ENCODE results near the gene PCAT7. TPM values are rescaled to one million over a fixed set of nuclear protein-coding genes. Genes with fewer than 3 reads are reported as not detected.

The PCAT7 gene
- total RNA-seq, 1 donor from 2014 or later: 0.10 TPM

DNA sequence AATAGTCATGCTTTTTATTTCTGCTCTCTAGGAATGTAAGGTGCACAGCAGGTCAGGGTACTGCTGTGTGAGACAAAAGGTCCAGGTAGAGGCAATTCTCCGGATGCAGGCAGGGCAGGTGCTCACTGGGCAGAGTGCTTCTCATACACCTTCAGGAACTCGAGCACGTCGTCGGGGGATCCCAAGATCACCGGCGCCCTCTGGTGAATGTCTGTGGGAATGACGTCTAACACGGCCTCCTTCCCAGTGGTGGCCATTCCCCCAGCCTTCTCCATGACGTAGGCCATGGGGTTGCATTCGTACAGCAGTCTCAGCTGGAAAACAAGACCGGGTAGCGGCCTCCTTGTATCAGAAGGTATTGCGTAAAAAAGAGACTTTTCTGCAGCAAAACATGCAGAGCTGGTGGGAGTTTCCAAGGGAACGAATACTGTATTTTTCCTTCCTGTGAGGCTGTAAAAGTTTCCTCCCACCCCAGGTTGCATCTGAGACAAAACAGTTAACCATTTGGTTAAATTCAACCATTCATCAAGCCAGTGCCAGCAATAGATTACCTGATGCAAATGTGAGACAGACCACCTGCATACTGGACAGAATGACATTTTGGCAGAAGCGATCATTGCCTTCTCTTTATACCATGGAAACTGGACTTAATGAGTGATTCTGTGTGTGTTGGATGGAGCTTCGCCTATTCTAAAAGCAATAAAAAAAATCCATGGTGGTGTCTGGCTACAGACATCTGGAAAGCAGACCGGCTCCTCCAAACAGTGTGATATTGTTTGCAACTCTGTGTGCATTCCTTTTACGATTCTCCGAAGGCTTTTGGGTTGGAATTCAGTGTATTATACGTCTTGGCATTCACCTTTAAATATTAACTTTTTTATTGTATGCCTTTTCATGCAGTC is 48.6 kb downstream of the PCAT7 start:
- peak; percentile 43 for DNase-seq

DNA sequence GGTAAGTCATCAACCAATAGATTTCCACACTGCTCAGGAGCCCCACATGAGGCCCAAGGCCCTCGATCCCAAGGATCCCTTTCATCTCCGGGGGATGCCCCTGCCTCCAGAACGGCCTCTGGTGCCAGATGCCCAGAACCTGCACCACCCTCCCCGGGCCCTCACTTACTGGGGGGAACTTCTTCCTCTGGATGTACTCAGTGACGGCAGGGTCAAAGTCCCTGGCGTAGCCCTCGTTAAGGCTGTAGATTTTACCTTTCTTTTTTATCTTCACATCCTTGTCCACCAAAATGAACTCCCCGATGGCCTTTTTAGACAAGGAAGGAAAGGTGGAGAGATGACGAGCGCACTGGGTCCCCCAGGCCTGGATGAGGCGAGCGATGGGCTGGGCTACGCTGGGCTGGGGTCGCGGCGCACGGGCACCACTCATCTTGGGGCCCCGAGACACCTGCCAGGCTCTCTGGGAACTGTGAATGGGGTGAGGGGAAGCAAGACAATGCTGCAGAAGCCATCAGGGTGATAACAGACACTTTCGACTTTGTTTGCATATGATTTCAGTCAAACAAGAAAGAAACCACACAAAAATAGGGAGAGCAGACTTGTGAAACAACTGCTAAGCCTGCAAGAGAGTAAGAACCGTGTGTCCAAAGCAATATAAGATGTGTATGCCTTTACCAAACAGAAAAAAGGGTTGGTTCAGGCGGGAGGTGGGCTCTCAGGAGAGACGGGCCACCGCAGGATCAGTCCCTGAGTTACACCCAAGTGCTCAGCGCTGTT is 52.0 kb downstream of the PCAT7 start:
- DNase-seq: no peak

DNA sequence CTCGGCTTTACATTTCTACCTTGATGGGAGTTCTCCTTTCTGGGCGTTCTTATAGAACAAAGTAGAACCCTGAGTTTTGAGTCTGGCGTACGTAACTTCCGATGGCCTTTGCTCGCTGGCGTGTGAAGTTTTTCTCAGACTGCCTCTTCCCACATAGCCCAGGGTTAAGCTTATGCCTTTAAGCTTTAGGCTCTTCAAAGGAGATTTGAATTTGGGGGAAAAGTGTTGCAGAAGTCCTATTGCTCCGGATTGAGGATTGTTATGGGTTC is 52.5 kb downstream of the PCAT7 start:
- DNase-seq: no peak

DNA sequence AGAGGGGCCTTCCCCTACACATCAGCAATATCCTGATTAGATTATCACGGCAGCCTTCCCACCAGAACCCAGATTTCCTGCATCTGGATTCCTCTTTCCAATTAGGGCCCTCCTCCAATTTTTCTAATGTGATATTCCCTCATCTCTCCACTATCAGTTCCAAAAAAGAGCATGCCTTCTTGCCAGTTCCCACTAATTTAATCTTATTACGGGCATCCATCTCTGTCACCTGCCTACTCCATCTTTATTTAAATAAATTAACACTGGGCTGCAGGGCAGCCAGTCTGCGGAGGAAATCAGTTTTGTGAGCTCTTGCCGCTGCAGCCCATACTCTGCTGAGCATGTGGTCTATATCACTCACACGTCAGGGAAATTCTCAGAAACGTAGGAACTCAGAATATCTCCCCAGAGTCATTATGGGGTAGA is 55.3 kb downstream of the PCAT7 start:
- DNase-seq: peak; percentile 65

DNA sequence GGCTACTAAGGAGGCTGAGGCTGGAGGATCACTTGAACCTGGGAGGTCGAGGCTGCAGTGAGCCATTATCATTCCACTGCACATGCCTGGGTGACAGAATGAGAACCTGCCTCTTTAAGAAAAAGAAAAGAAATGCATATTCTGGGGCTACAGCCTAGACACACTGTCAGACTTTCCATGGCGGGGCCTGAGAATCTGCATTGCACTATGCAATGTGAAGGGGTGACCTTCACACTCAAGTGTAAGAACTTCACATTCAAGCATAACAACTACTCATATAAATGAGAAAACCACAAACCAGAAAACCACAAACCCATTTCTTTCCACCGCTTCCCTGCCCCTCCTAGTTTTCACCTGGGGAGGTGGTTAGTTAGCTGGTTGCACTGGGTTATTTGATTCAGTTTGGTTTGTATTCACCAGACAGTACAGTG is 56.8 kb downstream of the PCAT7 start:
- DNase-seq: no peak

DNA sequence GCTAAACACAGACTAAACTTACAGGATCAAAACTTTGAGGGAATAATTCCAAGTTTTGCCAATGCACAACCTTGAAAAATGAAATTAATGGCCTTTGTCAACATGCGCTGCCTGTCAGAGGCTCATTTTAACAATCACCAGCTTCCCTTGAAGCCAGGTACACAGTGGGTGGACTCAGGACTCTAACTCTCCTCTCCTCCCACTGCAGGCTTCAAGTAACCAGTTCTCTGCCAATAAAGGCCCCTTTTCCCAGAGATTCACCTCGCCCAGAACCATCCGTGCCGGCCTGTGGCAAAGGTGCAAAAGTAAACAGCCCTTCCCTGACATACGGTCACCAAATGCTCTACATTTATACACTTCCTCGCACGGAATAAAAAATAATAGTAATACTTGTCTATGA is 57.2 kb downstream of the PCAT7 start:
- DNase-seq: no peak

- no peak for DNase-seq
Observed at GRCh38 chr9:94613003-94613402, 58.1 kb downstream of the PCAT7 start.

GRCh38 chr9:94619026-94619425 is 64.1 kb downstream of the PCAT7 start:
- DNase-seq: no peak

Small RNAs within 50 kb of the gene (small RNA-seq; reads per million reads assigned to genes)
- not detected for gene RNU6-669P (ENCODE audit: low replicate concordance)

Other genes starting within 250 kb of the PCAT7 start
- gene NUTM2F, start 226.4 kb upstream of the PCAT7 start, total RNA-seq: not detected
- 5.5 TPM for gene FBP2, start 38.7 kb downstream of the PCAT7 start, total RNA-seq
- gene FBP1, start 84.4 kb downstream of the PCAT7 start, total RNA-seq: 5.1 TPM
- gene AOPEP, start 171.6 kb downstream of the PCAT7 start, total RNA-seq: 119 TPM